ENCODE measurements around the gene STARD3. TPM values are rescaled to one million over a fixed set of nuclear protein-coding genes. Genes with fewer than 3 reads are reported as not detected.
A peak's percentile ranks its signal among the peaks of the same experiment; 100 is the strongest.

STARD3 gene
- total RNA-seq, 2 donors from 2014 or later, result 60.9 to 67.2 TPM

DNA sequence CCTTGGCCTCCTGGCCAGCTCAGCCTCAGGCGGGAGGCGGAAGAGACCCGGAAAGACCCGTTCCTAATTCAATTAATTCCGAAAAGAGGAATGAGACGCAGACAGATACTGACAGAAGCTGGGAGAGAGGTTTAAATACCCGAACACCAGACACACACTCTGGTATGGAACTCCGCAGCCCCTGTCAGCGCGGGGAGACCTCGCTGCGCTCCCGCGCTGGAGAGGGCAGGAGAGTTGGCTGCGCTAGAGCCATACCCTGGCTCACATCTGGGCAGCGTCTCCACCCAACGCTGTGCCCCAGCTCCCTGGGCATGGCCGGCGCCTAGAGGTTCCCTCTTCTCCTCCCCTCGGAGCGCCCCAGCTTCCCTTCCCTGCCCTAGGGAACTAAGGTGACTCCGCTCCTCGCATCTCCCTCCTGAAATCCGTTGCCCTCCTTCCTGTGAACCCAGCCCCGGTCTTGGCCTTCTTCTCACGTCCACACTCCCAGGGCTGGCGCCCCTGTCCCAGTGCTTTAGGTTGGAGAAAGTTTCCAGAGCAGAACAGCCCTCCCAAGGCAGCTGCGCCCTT, 37.2 kb upstream of the STARD3 start:
- Mint-ChIP-seq H3K4me3 (no peak overlapping the region), H3K27me3 (peaks cover 77% of the 10 kb centered on the region), H3K36me3 (ENCODE audit: low read depth) (peaks cover 12% of the 10 kb centered on the region), H3K27ac (no peak overlapping the region), H3K4me1 (peaks cover 26% of the 10 kb centered on the region)
- DNase-seq (no peak), ATAC-seq (no peak)
- H3K9me3 ChIP-seq (ENCODE audit: control insufficient read depth, low read length, poor library complexity, severe bottlenecking), result no peaks in the 10 kb centered on the region

- no peak overlapping the region for H3K27ac Mint-ChIP-seq
- no peaks in the 10 kb centered on the region for H3K9me3 ChIP-seq (ENCODE audit: control insufficient read depth, low read length, poor library complexity, severe bottlenecking)
- DNase-seq (no peak), ATAC-seq (no peak)
- peaks cover 30% of the 10 kb centered on the region for H3K4me1 Mint-ChIP-seq
- peaks cover 8% of the 10 kb centered on the region for H3K36me3 Mint-ChIP-seq (ENCODE audit: low read depth)
- H3K27me3 Mint-ChIP-seq, result peaks cover 70% of the 10 kb centered on the region
- H3K4me3 Mint-ChIP-seq, result no peak overlapping the region
These were observed 36.5 kb upstream of the STARD3 start for GRCh38 chr17:39600288-39600996.

DNA sequence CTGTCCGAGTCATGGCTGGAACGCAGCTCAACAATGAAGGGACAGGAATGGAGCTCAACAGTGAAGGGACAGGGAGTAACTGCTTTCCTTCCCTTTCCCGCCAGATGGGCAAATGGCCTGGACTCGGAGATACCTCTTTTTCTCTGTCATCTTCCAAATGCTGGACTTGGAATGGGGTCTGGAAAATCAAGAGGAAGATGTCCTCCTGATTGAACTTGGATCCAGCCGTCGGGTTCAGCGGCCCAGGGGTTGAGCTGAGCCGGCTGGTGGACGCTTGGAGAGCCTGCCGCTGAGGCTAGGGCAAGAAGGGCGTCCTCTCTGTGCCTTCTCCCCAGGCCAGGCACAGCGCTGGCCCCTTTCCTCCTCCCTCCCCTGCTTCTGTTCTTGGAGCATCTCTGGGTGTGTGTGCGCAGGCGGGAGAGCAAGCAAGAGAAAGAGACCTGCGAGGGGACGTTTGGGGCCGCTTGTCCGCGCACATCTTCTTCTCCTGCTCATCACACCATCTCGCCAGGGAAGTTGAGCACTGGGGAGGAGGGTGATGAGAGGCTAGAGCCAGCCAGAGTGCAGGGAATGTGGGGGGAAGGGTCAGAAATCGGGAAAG, 35.8 kb upstream of the STARD3 start:
- no peak for ATAC-seq
- no peak overlapping the region for H3K27ac Mint-ChIP-seq

DNA sequence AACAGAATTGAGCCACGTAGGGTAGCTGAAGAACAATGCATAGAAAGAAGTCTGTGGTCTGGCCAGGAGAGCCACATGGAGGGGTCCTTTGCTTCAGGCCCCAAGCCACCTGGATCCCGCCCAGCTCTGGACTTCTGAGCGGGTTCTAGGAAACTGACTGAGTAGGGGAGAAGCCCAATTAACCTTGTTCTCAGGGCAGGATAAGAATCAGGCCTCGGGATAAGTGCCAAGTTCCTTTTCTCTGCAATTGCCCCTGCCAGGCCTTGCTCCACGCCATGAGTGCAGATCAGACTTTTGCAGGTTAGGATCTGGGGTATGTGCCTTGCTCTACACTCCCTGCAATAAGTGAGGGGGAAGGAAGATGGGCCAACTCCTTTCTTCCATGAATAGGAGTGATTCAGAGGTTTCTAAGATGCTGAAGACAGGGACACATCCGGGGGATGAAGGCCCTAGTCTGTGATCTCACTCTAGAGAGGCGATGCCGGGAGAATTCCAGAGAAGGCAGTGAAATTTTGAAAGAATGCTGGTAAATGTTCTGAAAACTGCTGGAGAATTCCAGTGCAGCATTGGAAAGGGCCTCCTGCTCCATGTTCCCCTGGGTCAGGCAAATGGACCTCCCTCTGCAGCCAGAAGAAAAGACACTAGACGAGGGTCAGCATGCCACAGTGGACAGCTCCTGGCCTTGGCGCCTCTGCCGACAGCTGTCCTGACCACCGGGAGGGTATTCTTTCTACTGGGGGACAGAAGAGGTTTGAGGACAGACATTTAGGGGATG, 35.0 kb upstream of the STARD3 start:
- no peak for DNase-seq
- ATAC-seq, result no peak
- Mint-ChIP-seq H3K36me3 (ENCODE audit: low read depth) (peaks cover 5% of the 10 kb centered on the region), H3K27ac (no peak overlapping the region), H3K4me3 (no peak overlapping the region), H3K27me3 (peaks cover 65% of the 10 kb centered on the region), H3K4me1 (peaks cover 27% of the 10 kb centered on the region)
- H3K9me3 ChIP-seq (ENCODE audit: control insufficient read depth, low read length, poor library complexity, severe bottlenecking), result no peaks in the 10 kb centered on the region

More for the DNA sequence above, 35.8 kb upstream of the STARD3 start:
- Mint-ChIP-seq H3K4me3 (no peak overlapping the region), H3K4me1 (peaks cover 30% of the 10 kb centered on the region), H3K36me3 (ENCODE audit: low read depth) (peaks cover 6% of the 10 kb centered on the region), H3K27me3 (peaks cover 66% of the 10 kb centered on the region)
- H3K9me3 ChIP-seq (ENCODE audit: control insufficient read depth, low read length, poor library complexity, severe bottlenecking), result no peaks in the 10 kb centered on the region
- DNase-seq, result no peak

DNA sequence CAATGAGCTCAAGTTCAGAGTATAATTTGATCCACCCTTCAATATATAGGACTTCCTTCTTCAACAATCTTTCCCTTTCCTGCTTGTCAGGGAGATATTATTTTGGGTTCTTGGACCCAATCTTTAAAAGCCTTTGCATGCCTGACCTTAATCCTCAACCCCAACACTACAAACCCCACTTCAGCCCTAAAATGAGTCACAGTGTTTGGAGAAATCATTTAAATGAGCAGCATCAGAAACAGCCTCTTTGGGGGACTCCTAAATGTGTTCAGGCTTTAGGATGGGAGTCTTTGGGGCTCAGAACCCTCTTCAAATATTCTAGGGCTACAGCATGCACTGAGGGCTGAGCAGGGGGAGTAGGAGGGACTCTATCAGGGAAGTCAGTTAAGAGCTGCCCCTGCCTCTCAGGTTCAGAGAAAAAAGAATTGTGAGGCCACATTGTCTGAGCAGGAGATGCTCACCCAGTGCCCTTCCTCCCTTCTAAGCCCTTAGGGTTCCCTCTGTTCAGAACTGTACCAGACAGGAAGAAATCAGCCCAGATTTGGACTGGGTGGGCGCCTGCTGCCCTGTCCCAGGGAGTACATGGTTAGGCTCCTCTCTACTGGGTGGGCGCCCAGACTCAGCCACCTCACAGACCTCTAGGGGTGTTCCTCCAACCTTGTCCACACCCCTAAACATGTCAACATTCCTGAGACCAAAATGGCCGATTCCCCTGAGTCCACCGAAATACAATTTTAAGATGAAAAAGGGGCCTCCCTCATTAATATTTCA, 34.2 kb upstream of the STARD3 start:
- no peaks in the 10 kb centered on the region for H3K9me3 ChIP-seq (ENCODE audit: control insufficient read depth, low read length, poor library complexity, severe bottlenecking)
- no peak overlapping the region for H3K4me3 Mint-ChIP-seq
- H3K4me1 Mint-ChIP-seq, result peaks cover 25% of the 10 kb centered on the region
- H3K27ac Mint-ChIP-seq, result no peak overlapping the region
- DNase-seq (no peak), ATAC-seq (no peak)
- peaks cover 5% of the 10 kb centered on the region for H3K36me3 Mint-ChIP-seq (ENCODE audit: low read depth)
- peaks cover 67% of the 10 kb centered on the region for H3K27me3 Mint-ChIP-seq

DNA sequence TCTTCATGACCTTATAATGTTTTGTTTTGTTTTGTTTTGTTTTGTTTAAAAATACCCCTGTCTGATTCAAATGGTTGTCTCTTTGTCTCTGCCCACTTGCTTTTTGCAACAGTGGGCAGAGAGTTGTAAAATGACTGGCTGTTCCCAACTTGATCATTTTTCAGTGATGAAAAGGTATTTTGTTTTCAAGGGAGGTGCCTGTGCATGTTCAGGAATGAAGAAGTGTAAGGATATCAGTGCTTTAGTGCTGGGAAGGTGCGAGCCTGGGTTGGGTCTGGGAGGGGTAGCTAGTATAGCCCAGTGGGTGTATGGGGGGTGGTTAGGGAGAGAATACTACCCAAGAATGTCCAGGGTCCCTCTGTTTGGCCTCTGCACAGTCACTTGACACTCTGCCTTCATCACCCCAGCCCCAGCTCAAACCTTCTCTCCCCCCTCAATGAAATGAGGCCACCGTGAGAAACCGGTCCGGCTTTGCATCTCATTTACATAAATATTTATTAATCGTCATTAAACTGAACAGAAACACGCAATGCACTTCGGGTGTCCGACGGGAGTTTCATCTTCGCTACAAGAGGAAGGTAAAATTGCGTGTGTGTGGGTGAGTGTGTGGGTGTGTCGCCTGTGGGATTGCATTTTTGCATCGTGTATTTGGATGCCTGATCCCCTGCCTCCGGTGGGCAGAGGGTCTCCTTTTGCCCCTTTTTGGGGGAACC, 33.5 kb upstream of the STARD3 start:
- H3K4me3 Mint-ChIP-seq, result no peak overlapping the region
- H3K36me3 Mint-ChIP-seq (ENCODE audit: low read depth), result peaks cover 5% of the 10 kb centered on the region
- DNase-seq, result no peak
- H3K9me3 ChIP-seq (ENCODE audit: control insufficient read depth, low read length, poor library complexity, severe bottlenecking), result no peaks in the 10 kb centered on the region
- peaks cover 22% of the 10 kb centered on the region for H3K4me1 Mint-ChIP-seq
- peaks cover 62% of the 10 kb centered on the region for H3K27me3 Mint-ChIP-seq
- H3K27ac Mint-ChIP-seq, result no peak overlapping the region
- ATAC-seq, result no peak

- no peak for DNase-seq
- H3K36me3 Mint-ChIP-seq (ENCODE audit: low read depth), result peaks cover 5% of the 10 kb centered on the region
- H3K4me3 Mint-ChIP-seq, result peak overlapping the region; percentile 67
- H3K9me3 ChIP-seq (ENCODE audit: control insufficient read depth, low read length, poor library complexity, severe bottlenecking), result no peaks in the 10 kb centered on the region
- H3K27ac Mint-ChIP-seq, result no peak overlapping the region
- H3K4me1 Mint-ChIP-seq, result peaks cover 18% of the 10 kb centered on the region
- peaks cover 66% of the 10 kb centered on the region for H3K27me3 Mint-ChIP-seq
- no peak for ATAC-seq
These were observed 31.9 kb upstream of the STARD3 start for GRCh38 chr17:39604911-39605491.

DNA sequence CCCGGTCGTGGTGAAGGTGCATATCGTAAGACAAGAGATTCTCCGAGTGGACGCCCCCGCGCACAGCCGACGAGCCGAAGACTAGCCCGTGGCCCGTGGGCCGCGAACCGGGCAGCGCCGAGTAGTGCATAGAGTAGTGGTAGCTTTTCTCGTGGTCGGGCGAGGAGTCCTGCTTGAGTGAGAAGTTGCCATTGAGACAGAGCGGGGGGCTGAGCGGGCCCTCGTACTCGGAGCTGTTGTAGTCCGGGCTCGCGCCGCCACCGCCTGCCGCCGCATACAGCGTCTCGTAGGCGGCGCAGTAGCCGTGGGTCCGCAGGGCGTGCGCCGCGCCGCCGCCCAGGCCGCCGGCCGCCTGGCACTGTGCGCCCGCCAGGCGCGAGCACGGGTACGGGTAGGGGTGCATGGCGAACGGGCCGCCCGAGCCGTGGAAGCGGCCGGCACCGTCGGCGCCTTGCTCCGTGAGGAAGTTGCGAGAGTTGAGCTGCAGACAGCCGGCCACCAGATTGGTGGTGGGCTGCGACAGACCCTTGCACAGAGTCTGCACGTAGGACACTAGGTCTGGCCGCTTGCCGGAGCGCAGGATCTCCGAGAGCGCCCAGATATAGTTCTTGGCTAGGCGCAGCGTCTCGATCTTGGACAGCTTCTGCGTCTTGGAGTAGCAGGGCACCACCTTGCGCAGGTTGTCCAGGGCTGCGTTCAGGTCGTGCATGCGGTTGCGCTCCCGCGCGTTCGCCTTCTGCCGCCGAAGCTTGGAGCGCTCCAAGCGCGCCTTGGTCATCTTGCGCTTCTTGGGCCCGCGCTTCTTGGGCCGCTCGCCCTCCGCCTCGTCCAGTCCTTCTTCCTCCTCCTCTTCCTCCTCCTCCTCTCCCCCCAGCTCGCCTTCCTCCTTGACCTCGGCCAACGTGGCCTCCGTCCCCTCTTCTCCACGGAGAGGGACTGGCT, 31.2 kb upstream of the STARD3 start:
- peaks cover 17% of the 10 kb centered on the region for H3K4me1 Mint-ChIP-seq
- ATAC-seq (peak; percentile 35), DNase-seq (no peak)
- no peak overlapping the region for H3K27ac Mint-ChIP-seq
- H3K36me3 Mint-ChIP-seq (ENCODE audit: low read depth), result peaks cover 5% of the 10 kb centered on the region
- no peaks in the 10 kb centered on the region for H3K9me3 ChIP-seq (ENCODE audit: control insufficient read depth, low read length, poor library complexity, severe bottlenecking)
- peaks cover 59% of the 10 kb centered on the region for H3K27me3 Mint-ChIP-seq
- peak overlapping the region; percentile 67 for H3K4me3 Mint-ChIP-seq

DNA sequence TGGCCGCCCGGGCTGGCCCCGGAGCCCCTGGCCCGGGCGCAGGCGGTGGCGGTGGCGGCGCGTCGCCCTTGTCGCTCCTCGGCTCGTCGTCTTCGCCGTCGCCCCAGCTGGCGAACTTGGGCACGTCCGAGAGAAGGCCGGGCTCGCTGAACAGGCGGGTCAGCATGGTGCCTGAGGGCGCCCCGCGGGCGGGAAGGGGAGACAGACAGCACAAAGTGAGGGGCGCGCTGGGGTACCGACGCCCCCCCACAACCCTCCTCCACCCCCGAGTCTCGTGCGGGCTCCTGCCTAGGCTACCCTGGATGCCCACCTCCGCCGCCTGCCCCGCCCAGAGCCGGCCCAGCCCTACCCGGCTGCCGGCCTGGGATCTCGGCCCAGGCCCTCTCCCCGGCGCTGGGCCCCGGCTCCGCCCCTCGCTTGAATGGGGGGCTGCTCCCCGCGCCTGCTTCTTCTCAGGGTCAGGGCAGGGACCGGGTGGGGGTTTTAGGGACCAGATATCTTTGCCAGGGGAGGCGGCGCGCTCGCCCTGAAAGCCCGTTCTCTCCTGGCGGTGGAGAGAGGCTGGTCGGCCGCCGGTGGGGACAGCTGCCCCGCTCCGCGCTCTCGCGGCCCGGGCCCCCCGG, 30.4 kb upstream of the STARD3 start:
- ATAC-seq, result no peak
- H3K27ac Mint-ChIP-seq, result no peak overlapping the region
- DNase-seq, result no peak

DNA sequence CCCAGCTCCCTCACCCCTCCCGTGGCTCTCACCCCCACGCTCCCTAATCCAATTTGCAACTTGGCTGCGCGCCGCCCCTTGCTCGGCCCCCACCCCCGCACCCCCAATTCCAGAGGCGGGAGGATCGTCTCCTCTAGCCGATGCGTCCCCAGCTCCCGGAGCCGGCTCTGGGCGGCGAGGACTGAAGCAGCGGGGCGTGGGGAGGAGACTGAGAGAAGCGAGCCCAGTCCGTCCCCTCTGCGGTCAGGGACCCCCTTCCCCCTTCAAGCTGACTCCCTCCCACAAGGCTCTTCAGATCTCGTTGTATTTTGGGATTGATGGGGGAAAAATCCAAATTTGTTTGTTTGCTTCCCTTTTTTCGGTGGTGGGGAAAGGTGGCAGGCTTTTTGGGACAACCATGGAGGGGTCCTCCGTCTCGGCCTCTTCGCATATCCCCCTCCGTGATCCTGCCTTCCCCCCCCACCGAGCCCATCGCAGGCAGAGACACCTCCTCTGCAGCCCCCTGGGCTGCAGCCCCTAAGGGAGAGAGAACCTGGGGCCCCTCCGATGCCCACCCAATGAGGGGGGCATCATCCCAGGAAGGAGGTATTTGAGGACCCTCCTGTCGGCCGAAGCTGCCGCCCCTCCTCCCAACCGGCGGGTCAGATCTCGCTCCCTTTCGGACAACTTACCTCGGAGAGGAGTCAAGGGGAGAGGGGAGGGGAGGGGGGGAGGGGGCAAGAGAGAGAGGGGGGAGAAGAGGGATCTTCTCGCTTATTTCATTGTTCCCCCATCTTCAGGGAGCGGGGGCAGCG, 29.7 kb upstream of the STARD3 start:
- Mint-ChIP-seq H3K27me3 (peaks cover 44% of the 10 kb centered on the region), H3K4me3 (peak overlapping the region; percentile 68), H3K27ac (no peak overlapping the region), H3K4me1 (peaks cover 12% of the 10 kb centered on the region), H3K36me3 (ENCODE audit: low read depth) (peaks cover 2% of the 10 kb centered on the region)
- DNase-seq (no peak), ATAC-seq (no peak)
- H3K9me3 ChIP-seq (ENCODE audit: control insufficient read depth, low read length, poor library complexity, severe bottlenecking), result no peaks in the 10 kb centered on the region

More for the DNA sequence above, 30.4 kb upstream of the STARD3 start:
- H3K4me1 Mint-ChIP-seq, result peaks cover 12% of the 10 kb centered on the region
- H3K4me3 Mint-ChIP-seq, result peak overlapping the region; percentile 68
- peaks cover 51% of the 10 kb centered on the region for H3K27me3 Mint-ChIP-seq
- H3K36me3 Mint-ChIP-seq (ENCODE audit: low read depth), result peaks cover 2% of the 10 kb centered on the region
- no peaks in the 10 kb centered on the region for H3K9me3 ChIP-seq (ENCODE audit: control insufficient read depth, low read length, poor library complexity, severe bottlenecking)
